GM12872 (cell line): ENCODE data around the gene PPL.

Experiments
- TF ChIP-seq, protein P1 (sequence below): IDR thresholded peaks from 3 replicates; pipeline ENCODE4 v1.5.1; 2011; ENCODE audit warnings: low read depth, mild to moderate bottlenecking, low read length, moderate library complexity; ENCODE audit not compliant: insufficient read depth

PPL gene

DNA sequence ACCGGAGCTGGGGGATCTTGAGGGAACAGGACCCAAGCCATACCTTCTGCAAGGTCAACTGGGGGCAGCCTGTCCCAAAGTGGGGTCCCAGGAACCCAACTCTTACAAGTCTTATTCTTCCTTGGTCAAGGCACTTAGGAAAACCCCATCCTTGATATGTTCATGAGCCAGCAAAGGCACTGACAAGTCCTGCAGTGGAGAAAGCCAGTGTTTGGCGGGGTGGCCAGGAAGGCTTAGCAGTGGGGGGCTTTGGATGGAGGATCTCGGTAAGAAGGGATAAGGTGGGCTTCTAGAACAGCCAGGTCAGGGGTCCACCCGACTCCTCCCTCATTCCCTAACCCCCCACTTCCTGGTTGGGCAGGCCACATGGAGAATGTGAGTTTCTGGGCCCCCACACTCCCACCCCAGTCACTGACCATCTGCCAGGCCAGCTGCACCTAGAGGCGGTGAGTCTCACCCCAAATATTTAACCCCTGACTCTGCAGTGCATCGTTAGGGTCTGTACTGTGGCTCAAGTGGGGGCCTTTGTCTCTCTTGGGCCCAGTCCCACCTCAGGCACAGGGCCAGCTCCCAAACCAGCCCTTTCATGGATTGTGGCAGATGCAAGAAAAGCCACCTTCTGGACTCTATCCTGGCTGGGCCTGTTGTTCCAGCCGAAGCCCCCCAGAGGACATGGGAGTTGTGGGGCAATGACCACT is 22.3 kb downstream of the PPL start:
- TF ChIP-seq, protein P1, sequence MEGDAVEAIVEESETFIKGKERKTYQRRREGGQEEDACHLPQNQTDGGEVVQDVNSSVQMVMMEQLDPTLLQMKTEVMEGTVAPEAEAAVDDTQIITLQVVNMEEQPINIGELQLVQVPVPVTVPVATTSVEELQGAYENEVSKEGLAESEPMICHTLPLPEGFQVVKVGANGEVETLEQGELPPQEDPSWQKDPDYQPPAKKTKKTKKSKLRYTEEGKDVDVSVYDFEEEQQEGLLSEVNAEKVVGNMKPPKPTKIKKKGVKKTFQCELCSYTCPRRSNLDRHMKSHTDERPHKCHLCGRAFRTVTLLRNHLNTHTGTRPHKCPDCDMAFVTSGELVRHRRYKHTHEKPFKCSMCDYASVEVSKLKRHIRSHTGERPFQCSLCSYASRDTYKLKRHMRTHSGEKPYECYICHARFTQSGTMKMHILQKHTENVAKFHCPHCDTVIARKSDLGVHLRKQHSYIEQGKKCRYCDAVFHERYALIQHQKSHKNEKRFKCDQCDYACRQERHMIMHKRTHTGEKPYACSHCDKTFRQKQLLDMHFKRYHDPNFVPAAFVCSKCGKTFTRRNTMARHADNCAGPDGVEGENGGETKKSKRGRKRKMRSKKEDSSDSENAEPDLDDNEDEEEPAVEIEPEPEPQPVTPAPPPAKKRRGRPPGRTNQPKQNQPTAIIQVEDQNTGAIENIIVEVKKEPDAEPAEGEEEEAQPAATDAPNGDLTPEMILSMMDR, result no peak

DNA sequence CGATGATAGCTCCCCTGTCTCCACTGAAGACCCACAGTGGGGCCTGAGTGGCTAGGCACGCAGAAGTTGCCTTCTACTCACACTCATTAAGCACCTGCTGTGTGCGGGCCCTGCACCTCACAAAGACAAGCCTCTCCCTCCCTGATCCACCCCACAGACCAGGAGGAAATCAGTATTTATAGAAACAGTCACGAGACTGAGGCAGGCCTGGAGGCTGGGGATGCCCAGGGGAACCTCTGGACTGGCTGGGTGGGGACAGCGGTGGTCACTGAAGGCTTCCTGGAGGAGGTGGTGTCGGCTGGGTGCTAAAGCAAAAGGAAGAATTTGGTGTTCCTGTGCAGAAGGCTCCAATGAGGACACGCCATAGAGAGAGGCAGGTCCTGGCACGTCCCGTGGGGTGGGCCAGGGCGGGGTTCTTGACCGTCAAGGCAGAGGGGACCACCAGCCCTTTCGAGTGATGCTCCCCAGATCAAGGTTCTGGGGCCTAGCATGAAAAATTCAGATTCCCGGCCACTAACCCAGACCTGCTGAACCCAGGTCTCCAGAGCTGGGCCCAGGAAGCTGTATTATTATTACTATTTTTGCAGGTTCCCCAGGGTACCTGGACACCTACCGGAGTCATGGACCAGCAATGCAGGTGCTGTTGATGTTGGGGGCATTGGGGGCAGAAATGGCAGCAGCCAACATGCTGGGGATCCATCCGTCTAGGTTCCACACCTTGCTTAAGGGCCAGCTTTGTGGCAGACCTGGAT is 23.0 kb downstream of the PPL start:
- TF ChIP-seq, protein P1, result no peak

DNA sequence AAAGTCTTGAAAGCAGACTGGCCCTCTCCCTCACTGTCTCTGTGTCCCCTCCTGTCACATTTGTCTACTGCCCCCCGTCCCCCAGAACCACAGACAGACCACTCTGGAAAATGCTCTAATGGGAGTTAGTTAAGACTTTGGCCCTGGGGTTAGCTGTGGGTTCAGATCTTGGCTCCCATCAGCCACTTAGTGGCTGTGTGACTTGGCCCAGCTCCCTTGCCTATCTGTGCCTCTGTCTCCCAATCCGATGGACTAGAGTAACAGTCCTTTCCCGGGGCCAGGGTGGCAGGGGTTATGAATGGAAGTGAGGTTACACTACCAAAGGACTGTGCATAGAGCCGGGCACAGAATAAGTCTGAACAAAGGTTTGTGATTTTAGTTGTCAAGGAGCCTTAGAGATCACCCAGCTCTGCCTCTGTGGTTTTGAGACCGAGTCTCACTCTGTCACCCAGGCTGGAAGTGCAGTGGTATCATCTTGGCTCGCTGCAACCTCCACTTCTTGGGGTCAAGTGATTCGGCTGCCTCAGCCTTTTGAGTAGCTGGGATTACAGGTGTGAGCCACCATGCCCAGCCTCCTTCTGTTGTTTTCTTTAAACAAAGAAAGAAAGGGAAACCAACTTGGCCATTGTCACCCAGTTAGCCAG is 23.7 kb downstream of the PPL start:
- TF ChIP-seq, protein P1, result no peak

DNA sequence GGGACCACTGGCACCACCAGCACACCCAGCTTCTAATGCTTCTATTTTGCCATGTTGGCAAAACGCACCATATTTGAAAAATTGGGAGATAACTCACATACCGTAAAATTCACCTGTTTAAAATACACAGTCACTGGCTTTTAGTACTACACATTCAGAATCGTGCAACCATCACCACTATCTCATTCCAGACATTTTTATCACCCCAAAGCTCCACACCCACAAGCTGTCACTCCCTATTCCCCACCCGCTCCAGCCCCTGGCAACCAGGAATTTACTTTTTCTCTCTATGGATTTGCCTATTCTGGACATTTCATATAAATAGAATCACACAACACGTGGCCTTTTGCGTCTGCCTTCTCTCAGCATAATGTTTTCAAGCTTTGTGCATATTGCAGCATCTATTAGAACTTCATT is 25.0 kb downstream of the PPL start:
- TF ChIP-seq, protein P1, result no peak

- TF ChIP-seq, protein P1, result no peak
Measured at GRCh38 chr16:4910828-4911227, 26.1 kb downstream of the PPL start.

- TF ChIP-seq, protein P1, result no peak
Measured at GRCh38 chr16:4909825-4910224, 27.1 kb downstream of the PPL start.

DNA sequence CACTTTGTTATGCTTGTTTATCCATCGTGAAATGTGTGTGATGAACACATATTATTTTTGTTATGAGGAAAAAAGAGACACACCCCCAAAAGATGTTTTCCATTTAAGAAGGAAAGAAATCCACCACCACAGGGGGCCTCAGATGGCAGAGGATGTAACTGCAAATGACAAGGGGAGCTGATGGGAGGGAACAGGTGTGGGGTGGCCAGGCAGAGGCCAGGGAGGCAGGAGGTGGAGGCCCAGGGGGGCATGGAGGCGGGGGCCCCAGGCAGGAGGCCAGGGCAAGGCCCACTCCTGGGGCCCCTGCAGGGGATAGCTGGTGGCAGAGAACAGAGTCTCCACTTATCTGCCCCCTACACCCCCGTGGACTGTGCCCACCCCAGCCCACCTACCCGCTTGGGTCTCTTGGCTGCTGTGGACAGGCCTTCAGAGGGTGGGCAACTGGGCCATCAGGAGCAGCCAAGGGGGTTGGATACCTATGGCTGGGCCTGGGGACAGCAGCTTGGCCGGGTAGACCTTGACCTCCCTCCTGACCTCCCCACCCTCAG is 28.0 kb downstream of the PPL start:
- TF ChIP-seq, protein P1, result no peak
